DND-41 (cell line): ENCODE data around the gene ARHGAP25.

Experiments used
- EZH2 ChIP-seq: IDR thresholded peaks from 3 replicates; pipeline ENCODE4 v1.6.1; 2012; ENCODE audit warnings: borderline replicate concordance, low read depth, mild to moderate bottlenecking, moderate library complexity, low read length, inconsistent platforms; ENCODE audit not compliant: severe bottlenecking
- TF ChIP-seq, protein P1 (sequence below): IDR thresholded peaks from 2 replicates; pipeline ENCODE4 v1.5.1; 2012; ENCODE audit warnings: borderline replicate concordance, low read length, moderate library complexity, mild to moderate bottlenecking; ENCODE audit not compliant: poor library complexity, severe bottlenecking; ENCODE audit errors: extremely low read depth

DNA sequence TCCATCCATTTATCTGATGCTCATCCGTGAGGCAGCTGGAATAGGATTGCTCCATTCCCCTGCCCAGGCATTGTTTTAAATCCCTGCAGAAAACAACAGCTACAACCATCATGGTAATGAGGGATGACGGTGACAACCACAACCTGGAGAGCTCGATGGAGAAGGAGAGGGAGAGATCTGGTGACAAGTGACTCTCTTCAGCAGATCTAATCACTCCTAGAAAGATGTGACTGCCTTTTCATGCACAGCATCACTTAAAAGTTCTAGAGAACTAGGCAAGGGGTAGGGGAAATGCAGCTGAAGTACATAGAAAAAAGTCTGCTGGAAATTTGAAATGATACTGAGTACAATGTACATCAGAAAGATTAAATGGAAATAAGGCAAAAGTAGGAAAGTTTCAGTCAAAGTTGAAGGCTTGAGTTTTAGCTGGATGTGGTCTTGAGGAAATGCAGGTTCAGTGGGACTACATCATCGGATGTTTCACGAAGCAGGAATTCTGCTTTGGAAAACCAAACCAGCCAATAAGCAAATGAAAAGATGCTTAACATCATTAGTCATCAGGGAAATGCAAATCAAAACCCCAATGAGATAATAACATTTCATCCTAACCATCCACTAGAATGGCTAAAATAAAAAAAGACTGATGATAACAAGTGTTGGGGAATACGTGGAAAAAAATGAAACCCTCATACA lies 6.8 kb upstream of the ARHGAP25 start:
- TF ChIP-seq, protein P1, sequence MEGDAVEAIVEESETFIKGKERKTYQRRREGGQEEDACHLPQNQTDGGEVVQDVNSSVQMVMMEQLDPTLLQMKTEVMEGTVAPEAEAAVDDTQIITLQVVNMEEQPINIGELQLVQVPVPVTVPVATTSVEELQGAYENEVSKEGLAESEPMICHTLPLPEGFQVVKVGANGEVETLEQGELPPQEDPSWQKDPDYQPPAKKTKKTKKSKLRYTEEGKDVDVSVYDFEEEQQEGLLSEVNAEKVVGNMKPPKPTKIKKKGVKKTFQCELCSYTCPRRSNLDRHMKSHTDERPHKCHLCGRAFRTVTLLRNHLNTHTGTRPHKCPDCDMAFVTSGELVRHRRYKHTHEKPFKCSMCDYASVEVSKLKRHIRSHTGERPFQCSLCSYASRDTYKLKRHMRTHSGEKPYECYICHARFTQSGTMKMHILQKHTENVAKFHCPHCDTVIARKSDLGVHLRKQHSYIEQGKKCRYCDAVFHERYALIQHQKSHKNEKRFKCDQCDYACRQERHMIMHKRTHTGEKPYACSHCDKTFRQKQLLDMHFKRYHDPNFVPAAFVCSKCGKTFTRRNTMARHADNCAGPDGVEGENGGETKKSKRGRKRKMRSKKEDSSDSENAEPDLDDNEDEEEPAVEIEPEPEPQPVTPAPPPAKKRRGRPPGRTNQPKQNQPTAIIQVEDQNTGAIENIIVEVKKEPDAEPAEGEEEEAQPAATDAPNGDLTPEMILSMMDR: no peak
- TF ChIP-seq EZH2: no peak
